ENCODE measurements around the gene DYRK1B.

GRCh38 chr19:39830847-39831246 is 3.1 kb downstream of the DYRK1B start:
- no peak for TF ChIP-seq PATZ1 (tag by site-specific recombination; IDR thresholded peaks at IDR 0.05)
- TF ChIP-seq, protein P1, sequence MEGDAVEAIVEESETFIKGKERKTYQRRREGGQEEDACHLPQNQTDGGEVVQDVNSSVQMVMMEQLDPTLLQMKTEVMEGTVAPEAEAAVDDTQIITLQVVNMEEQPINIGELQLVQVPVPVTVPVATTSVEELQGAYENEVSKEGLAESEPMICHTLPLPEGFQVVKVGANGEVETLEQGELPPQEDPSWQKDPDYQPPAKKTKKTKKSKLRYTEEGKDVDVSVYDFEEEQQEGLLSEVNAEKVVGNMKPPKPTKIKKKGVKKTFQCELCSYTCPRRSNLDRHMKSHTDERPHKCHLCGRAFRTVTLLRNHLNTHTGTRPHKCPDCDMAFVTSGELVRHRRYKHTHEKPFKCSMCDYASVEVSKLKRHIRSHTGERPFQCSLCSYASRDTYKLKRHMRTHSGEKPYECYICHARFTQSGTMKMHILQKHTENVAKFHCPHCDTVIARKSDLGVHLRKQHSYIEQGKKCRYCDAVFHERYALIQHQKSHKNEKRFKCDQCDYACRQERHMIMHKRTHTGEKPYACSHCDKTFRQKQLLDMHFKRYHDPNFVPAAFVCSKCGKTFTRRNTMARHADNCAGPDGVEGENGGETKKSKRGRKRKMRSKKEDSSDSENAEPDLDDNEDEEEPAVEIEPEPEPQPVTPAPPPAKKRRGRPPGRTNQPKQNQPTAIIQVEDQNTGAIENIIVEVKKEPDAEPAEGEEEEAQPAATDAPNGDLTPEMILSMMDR (tag by site-specific recombination; IDR thresholded peaks at IDR 0.05): no peak
- no peak for TF ChIP-seq REST (tag by site-specific recombination; IDR thresholded peaks at IDR 0.05)
- TF ChIP-seq ZBTB8A (tag by site-specific recombination; IDR thresholded peaks at IDR 0.05): no peak
- no peak for TF ChIP-seq ZNF214 (tag by site-specific recombination; IDR thresholded peaks at IDR 0.05; ENCODE audit: borderline replicate concordance)
- no peak for TF ChIP-seq PRDM10 (tag by site-specific recombination; IDR thresholded peaks at IDR 0.05)
- no peak for TF ChIP-seq SP2 (tag by site-specific recombination; IDR thresholded peaks at IDR 0.05)
- TF ChIP-seq ZNF202 (tag by site-specific recombination; IDR thresholded peaks at IDR 0.05; ENCODE audit: borderline replicate concordance): no peak
- no peak for TF ChIP-seq ZNF335 (tag by site-specific recombination; conservative IDR thresholded peaks at IDR 0.05)
- TF ChIP-seq ZBTB7A (tag by site-specific recombination; IDR thresholded peaks at IDR 0.05; ENCODE audit: low read depth): no peak
